ENCODE results near the gene GBF1.

GBF1 gene

DNA sequence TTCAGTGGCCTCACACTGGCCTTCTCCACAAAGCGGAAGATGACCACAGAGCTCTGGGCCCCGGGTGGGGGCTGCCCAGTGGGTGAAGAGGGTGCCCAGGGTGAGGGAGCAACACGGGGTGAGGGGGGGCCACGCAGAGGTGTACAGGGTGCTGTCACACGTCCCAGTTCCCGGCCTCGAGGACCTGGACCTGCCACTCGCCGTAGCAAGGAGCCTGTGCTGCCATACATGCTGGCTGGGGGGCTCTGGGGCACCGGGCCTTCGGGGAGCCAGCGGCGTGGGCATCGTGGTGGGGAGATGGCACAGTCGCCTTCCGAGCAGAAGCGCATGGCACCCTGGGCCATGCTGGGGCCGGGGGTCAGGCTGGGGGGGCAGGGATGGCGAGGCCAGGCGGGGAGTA, 171.4 kb downstream of the GBF1 start:
- in situ Hi-C loops (cut with HindIII; ENCODE audit: low sequenced_read_pairs), result no loop called here

DNA sequence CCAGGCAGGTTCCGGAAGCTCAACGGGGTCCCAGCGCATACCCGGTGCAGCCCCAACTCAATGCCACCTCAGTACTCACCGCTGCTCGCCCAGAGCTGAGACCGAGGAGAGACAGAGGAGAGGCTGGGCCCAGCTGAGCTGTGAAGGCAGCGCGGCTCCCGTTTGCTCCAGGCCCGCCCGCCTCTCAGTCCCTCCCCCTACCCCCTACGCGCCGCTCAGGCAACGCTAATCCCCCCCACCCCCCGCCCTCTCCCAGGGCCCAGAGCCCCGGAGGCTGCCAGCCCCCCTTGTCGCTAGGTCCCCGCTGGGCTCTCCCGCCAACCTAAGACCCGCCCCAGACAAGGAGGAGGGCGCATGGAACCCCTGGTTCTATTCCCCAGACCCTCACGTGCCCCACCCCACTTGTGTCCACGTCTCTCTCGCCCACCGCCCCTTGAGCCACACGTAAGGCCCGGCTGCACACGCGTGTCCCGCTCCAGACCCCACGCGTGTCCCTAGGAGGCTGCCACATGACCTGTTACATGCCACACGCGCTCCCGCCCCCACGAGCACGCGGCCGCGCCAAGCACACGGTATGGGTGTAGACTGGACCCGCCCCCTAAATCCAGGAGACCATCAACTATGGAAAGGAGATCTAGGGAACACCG, 173.4 kb downstream of the GBF1 start, which contains the start of gene PSD:
Gene PSD (minus strand): TSS at position 164 of the 647 bp plus-strand sequence. CDS start 1,747 bp downstream, outside the sequence.
- in situ Hi-C loops (cut with HindIII; ENCODE audit: low sequenced_read_pairs), result no loop called here

DNA sequence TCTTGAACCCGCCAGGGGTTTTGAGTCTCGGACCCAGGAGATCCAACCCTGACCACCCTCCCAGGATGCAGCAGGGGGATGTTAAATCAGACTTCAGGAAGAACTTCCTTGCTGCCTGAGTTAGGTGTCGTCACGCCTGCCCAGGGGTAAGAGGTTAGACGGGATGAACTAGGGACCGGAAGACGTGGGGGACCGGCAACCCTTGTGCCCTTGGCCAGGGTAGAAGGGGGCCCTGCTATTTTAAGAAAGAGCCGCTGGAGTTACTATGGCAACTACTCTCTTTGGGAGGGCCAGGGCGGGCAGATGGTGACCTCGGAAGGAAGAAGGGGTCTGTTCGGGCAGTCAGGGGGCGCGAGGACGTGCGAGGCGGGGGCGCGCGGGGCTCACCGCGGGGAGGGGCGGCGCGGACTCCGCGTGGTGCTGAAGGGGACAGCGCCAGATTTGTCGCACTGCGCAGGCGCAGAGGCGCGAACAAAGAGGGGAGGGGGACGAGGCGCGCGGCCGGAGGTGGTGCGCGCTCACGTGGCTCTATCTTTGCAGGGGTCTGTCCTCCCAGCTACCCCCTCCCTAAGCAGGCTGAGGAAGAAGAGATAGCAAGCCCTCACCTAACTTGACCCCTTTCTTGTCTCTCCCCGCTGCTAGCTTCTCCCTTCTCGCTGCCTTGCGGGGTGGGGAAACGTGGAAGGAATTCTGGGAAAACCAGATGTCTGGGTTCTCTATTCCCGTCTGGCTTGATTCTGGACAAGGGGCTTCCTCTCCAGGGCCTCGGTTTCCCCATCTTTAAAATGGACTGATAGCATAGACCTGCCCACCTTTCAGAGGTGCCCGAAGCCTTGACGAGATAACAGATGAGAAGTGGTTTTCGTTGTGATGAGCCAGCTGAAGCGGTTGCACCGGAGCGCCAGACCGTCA, 174.2 kb downstream of the GBF1 start:
- in situ Hi-C loops (cut with HindIII; ENCODE audit: low sequenced_read_pairs), result no loop called here

DNA sequence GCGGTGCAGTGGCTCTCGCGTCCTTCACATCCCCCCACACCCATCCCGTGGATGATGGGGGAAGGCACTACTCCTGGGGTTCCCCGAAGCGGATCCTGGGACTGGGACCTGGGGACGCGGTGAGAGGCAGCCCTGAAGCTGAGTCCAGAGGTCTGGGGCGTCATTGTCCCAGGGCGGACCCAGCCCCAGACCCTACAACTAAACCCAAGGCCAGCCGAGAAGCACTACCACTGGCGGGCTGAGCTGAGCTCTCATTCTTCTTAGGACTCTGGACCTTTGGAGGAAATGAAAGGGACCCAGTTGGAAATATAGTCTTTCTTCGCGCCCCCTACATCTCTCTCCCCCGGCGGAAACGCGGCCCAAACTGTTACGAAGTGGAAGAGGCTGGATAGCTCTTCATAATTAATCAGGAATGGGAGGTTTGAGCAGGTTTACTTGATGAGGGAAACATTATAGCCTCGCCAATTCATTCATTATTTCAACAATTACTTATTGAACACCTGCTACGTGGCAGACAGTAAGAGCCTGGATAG, 174.9 kb downstream of the GBF1 start:
- in situ Hi-C loops (cut with HindIII; ENCODE audit: low sequenced_read_pairs), result no loop called here

DNA sequence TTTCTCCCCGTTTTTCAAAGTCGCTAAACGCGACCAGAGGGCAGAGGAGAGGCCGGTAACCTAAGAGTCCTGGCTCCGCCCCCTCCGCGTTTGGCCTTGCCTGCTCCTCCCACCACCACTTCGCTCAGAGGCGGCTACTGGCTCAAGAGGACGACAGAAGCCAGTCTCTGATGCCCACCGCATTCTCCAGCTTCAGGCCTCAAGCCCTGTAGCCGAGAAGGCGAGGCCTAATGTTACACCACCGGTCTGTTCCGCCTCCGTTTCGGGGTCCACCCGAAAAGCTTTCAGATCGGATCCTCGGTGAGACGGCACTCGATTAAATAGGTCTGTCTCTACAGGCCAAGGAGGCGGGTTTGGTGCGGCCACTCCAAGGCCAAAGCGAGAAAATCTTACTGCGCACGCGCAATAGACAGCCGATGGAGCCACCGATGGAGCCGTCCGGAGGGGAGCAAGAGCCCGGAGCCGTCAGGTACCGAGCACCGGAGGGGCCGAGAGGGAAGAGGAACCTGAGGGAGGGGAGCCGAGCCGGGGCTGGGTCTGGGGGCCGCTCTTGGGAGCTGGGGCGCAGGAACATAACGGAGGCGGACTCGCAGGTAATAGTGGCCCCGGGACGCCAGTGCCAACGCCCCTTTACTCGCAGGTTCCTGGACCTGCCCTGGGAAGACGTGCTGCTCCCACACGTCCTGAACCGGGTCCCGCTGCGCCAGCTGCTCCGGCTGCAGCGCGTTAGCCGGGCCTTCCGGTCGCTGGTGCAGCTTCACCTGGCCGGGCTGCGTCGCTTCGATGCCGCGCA, 175.6 kb downstream of the GBF1 start, which contains the start of gene FBXL15:
Gene FBXL15 (plus strand): TSS at position 123 of the 793 bp plus-strand sequence. CDS start 294 bp downstream, at position 417.
- in situ Hi-C loops (cut with HindIII; ENCODE audit: low sequenced_read_pairs), result no loop called here

DNA sequence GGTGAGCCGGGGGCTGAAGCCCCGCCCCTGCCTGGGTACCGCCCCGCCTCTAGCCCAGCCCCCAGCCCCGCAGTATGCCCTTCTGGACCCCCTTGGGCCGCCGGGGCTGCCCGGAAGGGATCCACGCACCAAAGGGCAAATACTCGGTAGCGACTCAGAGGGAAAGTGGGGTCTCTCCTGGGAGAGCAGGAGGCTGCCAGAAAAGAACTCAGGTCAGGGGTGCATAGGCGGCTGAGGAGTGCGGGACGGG, 176.1 kb downstream of the GBF1 start:
- in situ Hi-C loops (cut with HindIII; ENCODE audit: low sequenced_read_pairs), result no loop called here

DNA sequence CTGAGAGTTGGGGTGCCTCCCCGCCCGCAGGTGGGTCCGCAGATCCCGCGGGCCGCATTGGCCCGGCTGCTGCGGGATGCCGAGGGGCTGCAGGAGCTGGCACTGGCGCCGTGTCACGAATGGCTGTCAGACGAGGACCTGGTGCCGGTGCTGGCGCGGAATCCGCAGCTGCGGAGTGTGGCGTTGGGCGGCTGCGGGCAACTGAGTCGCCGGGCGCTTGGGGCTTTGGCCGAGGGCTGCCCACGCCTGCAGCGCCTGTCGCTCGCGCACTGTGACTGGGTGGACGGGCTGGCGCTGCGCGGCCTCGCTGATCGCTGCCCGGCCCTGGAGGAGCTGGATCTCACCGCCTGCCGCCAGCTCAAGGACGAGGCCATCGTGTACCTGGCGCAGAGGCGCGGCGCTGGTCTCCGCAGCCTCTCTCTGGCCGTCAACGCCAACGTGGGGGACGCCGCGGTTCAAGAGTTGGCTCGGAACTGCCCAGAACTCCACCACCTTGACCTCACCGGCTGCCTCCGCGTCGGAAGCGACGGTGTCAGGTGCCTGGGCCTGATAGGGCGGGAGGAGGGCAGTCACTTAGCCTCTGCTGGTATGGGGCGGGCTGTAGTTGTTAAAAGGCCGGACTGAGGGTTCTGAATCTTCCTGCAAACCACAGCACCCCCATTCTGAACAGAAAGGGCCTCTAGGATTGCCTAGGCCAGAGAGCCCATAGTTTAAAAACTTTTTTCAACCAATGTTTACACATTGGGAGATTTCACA, 176.6 kb downstream of the GBF1 start:
- in situ Hi-C loops (cut with HindIII; ENCODE audit: low sequenced_read_pairs), result no loop called here

DNA sequence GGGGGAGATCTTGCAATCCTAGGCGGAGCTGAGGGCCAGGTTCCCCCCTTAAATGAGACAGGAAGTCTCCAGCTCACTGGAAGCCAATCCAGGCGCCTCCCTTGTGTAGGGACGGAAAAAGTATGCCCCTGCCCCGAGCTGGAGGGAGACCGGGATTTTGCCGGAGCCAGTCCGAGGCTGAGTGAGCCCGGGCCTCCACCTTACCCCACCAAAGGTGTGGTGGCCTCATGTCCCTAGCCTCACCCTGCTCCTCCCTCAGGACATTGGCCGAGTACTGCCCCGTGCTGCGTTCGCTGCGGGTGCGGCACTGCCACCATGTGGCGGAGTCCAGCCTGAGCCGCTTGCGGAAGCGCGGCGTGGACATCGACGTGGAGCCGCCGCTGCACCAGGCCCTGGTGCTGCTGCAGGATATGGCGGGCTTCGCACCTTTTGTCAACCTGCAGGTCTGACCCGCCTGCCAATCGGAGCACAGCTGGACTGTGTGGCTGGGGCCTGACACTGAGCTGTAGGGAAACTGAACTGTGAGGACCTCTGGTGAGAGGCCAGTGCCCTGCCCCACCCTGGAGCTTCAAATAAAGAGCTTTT, 177.3 kb downstream of the GBF1 start:
- in situ Hi-C loops (cut with HindIII; ENCODE audit: low sequenced_read_pairs), result no loop called here

DNA sequence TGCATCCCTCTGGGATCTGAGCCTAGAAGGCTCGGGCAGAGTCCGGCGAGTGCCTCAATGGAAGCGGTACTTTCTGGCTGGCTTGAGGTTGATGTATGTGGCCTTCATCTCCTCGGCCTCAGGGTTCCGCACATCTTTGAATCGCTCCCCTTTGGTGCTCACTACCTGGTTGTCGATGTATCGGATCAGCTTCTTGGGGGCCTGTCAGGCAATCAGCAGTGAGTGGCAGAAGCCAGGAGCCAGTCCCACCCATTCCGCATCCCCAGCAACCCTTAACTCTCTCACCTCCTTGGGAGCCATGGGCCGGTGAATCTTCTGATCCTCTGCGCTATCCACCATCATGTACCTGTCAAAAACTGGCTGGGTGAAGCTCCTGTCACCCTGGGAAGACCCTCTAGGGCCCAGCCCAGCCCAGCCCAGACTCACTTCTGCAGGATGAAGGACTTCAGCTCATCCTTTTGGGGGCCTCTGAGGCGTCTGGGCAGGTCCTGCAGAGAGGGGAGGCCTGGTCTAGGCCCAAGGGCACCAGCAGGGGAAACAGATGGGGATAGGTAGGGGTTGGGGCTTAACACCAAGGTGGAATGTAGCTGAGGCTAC, 178.1 kb downstream of the GBF1 start:
- in situ Hi-C loops (cut with HindIII; ENCODE audit: low sequenced_read_pairs), result no loop called here

DNA sequence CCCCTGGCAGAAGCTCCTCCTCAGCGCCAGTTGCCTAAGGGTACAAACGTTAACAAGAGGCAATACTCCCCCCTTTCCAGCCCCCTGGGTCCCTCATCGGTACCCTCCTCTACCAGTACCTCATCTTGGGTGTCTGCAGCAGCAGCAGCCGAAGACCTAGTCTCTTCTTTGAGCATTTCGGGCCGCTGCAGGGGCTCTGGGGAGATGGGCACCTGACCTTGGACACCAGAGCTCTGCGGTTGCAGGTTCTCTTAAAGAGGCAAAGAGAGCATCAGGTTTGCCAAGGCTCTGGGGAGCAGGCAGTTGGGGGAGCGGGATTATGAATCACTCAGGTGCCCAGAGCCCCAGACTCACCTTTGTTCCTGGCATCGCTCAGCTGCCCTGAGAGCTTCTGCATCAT, 178.8 kb downstream of the GBF1 start:
- in situ Hi-C loops (cut with HindIII; ENCODE audit: low sequenced_read_pairs), result no loop called here

DNA sequence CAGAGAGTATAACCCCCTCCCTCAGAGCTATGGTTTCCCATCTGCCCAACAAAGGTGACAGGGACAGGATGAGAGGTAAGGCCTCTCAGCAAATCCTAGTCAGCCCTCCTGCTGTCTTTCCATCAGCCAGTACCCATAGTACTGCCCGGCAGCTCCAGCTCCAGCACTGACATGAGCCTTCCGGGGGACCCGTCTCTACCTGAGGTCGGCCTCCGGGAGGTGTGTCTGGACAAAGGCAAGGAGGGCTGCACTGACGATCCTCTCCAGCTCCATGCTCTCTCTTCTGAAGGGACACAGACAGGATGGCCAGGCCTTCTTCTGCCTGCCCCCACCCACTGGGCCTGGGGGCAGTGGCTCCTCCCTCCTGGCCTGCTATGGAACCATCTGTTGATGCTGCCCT, 179.6 kb downstream of the GBF1 start:
- in situ Hi-C loops (cut with HindIII; ENCODE audit: low sequenced_read_pairs), result no loop called here

DNA sequence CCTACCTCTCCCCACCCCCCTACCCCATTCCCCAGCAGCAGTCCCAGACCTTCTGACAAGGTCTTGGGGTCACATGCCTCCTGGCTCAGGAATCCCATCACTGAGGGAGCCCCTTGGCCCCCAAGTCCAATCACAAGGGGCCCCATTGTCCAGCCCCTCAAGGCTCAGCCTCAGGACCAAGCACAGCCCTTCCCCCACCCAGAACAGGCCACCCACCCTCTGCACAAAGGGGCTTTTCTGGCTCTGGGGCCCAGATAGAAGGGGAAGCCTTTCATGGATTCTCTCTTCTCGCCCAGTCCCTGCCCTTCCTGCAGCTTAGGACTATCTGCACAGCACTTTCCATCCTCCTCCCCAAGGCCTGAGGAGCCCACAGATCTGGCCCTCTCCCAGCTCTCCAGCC, 180.1 kb downstream of the GBF1 start:
- in situ Hi-C loops (cut with HindIII; ENCODE audit: low sequenced_read_pairs), result no loop called here

DNA sequence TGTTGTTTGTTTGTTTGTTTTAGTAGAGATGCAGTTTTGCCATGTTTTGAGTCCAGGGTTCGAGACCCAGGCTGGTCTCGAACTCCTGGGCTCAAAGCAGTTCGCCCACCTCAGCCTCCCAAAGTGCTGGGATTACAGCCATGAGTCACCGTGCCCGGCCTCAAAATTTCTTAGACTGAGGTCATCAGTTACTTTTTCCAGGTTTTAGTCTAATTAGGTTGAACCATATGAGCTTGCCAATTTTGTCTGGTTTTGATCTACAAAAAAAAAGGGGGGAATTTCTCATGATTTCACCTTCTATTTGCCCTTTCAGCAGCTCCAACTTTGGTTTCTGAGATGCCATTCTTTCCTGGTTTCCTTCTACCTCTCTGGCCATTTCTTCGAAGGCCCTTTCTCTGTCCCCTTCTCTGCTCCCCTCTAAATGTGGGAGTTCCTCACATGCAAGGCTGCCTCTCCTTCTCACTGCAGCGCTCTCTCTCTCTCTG, 181.5 kb downstream of the GBF1 start:
- in situ Hi-C loops (cut with HindIII; ENCODE audit: low sequenced_read_pairs), result no loop called here

DNA sequence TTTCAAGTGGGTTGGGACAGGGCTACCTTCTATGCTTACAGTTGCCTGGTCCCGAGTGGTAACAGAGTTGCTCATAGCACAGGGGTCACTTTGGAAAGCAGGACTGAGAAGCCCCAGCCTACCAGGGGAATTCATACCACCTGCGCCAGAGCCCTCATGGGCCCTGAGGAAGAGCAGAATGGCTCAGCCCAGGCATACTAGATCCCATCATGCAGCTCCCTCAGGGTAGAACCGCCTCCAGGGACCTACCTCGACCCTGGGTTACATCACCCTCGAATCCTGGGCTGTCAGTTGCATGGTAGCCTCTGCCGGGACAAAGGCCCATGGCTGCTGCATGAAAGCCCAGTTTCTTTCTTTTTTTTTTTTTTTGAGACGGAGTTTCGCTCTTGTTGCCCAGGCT, 184.1 kb downstream of the GBF1 start:
- in situ Hi-C loops (cut with HindIII; ENCODE audit: low sequenced_read_pairs), result no loop called here

DNA sequence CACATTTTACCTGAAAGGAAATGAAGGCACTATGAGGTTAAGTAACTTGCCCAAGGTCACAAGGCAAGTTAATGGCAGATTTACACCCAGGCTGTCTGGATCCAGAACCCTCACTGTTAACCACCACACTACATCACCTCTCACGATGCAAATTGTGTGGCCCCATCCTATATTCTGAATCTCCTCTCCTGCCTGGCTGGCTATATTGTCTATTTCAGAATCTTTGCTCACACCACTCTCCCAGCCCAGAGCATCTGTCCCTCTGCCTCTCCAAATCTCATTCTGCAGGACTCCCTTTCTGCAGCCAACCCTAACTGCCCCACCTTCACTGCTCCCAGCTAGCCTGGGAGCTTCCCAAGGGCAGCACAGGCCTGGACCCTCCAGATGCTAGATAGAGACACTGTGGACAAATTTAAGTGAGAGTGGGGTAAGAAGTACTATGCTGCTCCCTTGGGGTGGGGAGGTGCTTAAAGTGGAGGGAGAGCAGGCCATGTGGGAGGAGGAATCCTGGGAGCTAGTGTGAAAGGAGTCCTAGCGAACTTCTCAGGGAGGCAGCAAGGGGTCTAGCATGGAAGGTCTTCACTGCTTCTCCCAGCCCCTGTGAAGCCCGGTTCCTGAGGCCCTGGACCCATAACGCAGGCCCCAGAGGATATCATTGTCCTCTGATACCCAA, 186.3 kb downstream of the GBF1 start:
- in situ Hi-C loops (cut with HindIII; ENCODE audit: low sequenced_read_pairs), result no loop called here

Data from DLD1 (cell line).